ENCODE results near the gene HEG1.

Gene HEG1

GRCh38 chr3:124916837-124917409 lies 138.9 kb downstream of the HEG1 start:
- DNase-seq (ENCODE audit: low spot score) = no peak
- no peak for FAIRE-seq
